ENCODE measurements around the gene MFN2.

The MFN2 gene

DNA sequence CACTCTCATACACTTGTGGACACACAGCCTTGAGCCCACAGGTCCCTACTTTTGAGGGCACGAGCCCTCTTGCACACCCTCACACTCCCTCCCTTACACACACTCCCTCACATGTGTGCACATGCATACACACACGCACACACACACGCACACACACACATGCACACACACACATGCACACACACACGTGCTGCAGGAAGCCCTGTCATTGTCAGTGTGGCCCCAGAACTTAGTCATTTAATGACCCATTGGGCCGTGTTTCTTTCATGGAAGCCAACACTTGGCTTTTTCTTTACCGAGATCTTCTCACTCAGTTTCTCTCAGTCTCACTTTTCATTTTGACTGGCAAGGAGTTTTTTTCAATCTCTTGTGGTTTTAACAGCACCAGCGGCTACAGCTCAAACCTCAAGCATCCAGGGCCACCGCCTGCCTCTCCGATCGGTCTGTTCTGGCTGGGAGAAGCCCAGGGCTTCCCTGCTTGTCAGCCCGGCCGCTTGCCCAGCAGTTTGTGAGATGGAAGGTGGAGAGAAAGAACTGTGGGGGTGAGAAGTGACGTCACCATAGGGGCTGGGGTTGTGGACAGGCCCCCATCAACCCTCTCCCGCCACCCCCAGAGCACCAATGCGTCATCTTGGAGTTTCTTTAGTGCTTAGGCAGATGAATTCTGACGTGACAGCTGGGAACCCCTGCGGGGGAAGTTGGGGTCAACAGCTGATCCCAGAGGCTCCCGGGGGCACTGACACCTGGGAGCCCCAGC lies 67.1 kb downstream of the MFN2 start:
- no peak for DNase-seq (ENCODE audit: low read depth, low spot score)

- DNase-seq (ENCODE audit: low read depth, low spot score): no peak
Observed at GRCh38 chr1:12048372-12048771, 68.1 kb downstream of the MFN2 start.

DNA sequence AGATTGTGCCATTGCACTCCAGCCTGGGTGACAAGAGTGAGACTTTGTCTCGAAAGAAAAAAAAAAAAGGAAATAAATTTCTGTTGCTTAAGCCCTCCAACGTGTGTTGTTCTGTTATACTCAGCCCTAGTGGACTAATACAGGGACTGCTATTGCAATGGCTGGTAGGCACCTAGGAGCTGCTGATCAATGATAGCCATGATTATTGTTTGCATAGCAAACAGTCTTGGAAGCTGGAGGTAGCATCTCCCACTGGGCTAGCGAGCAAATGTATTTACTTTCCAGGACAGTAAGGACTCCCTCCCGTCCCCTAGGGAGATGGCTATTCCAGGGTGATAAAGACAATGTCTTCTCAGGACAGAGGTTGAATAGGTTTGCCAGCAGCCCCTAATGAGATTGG lies 69.4 kb downstream of the MFN2 start:
- no peak for DNase-seq (ENCODE audit: low read depth, low spot score)

DNA sequence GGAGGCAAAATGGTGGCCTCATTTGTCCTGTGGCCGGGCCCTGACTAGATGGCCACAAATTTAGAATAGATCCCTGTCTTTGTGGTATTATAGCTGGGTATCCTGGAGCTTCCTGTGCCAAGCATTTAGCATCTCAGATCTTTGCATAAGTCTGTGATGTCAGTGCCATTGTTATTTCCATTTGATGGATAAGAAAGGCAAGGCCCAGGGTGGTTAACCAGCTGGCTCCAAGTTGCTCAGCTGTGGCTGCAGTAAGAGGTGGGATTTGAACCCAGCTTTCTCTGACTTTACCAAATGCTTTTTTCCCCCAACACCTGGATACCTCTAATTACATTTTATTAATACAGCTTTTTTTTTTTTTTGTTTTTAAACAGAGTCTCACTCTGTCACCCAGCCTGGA lies 71.1 kb downstream of the MFN2 start:
- DNase-seq (ENCODE audit: low read depth, low spot score): no peak

DNA sequence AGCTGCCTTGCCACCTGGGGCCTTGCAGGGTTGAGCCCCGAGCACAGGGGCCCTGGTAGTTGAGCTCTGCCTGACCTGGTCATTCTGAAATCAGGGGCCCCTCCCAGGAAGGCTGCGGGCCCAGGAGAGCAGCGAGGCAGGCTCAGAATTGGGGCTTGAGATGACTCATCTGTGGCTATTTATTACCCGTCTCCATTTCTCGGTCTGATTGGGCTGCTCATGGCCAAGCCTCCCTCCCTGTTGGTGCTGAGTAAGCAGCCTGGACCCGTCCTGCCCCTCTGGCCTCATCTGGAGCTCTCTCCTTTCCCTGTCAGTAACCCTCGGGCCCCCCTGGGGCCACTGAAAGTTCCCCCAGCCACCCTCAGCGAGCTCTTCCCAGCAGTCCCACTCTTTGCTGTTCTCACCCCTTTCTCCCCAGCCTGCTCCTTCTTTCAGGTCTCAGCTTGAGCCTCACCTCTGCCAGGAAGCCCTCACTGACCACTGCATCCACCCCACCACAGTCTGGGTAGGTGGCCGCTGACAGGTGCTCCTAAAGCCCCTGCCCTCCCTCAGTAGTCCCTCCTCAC lies 71.8 kb downstream of the MFN2 start:
- DNase-seq (ENCODE audit: low read depth, low spot score): no peak

GRCh38 chr1:12052997-12053686 lies 72.9 kb downstream of the MFN2 start:
- DNase-seq (ENCODE audit: low read depth, low spot score): no peak

GRCh38 chr1:12053752-12054548 lies 73.7 kb downstream of the MFN2 start:
- no peak for DNase-seq (ENCODE audit: low read depth, low spot score)

GRCh38 chr1:12055259-12055658 lies 75.0 kb downstream of the MFN2 start:
- no peak for DNase-seq (ENCODE audit: low read depth, low spot score)

GRCh38 chr1:12056331-12056841 lies 76.1 kb downstream of the MFN2 start:
- DNase-seq (ENCODE audit: low read depth, low spot score): no peak

GRCh38 chr1:12057382-12057781 lies 77.1 kb downstream of the MFN2 start:
- DNase-seq (ENCODE audit: low read depth, low spot score): no peak

DNA sequence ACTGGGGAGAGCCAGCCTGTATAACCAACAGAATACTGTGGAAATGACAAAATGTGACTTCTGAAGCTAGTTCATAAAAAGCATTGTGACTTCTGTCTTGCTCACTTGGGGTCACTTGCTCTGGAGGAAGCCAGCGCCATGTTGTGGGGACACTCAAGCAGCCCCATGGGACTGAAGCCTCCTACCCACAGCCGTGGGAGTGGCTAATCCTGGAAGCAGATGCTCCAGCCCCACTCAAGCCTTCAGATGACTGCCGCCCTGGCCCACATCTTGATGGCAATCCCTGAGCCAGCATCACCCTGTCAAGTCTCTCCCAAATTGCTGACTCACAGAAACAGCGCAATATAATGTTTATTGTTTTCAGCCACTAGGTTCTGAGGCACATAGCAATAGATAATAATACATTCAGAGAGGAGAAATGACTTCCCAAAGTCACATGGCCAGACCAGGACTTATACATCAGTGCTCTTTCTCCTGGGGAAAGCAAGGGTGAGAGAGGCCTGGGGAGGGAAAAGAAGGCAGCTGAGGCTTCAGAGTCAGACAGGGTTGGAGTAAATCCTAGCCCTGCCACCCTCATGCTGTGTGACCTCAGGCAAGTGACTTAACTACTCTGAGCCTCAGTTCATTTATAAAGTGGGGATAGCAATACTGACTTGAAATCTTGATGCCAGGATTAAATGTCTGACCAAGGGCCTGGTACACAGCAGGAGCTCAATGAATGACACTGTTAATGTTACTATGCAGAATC lies 77.9 kb downstream of the MFN2 start:
- DNase-seq (ENCODE audit: low read depth, low spot score): no peak

- no peak for DNase-seq (ENCODE audit: low read depth, low spot score)
Observed at GRCh38 chr1:12059226-12059625, 79.0 kb downstream of the MFN2 start.

DNA sequence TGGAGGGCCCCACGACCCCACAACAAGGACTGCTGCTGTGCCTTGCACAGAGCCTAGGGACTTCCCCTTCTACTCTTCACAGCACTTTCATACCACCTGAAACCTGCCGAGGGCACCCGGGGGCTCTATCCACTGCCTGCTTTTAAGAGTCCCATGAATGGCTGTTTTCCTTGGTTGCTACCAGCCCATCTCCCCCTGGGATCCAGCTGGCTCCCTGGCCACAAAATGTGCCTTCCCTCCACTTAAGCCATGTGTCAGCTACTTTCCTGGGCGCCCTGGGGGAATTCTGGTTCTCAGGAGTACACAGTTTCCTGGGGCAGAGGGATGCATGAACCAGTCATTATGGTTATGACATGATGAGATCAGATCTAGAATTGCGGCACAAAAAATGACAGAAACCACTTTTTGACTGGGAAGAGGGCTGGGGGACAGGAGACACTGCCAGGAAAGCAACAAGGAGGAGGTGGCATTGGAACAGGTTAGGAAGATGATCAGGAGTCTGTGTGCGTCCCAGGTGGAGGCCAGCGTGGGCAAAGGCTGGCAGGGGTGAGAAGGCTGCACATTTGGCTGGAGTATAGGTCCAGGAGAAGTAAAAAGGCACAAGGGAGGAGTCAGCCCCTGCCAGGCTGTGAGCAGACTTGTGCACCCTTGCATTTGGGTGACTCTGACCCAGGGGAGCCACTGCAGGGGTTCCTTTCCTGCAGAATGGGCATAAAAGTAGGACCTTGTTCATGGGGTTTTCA lies 79.6 kb downstream of the MFN2 start:
- DNase-seq (ENCODE audit: low read depth, low spot score): no peak

GRCh38 chr1:12060500-12060899 lies 80.3 kb downstream of the MFN2 start:
- DNase-seq (ENCODE audit: low read depth, low spot score): no peak

Measured in brain pericyte (primary cell).